ENCODE results near the gene CEP131. TPM values are rescaled to one million over a fixed set of nuclear protein-coding genes. Genes with fewer than 3 reads are reported as not detected.

CEP131 gene
- total RNA-seq, 6 experiments from 2014 or later = 1.5 to 4.3 (median 2.1) TPM

GRCh38 chr17:81245024-81245664, 22.4 kb upstream of the CEP131 start:
- Histone ChIP-seq H3K27ac (peak overlapping the region in 2 of 3 donors; percentile 2 to 66), H3K9me3 (no peaks in the 10 kb centered on the region), H3K36me3 (peaks cover 0 to 7% (median 0%) of the 10 kb centered on the region in 4 donors), H3K27me3 (no peaks in the 10 kb centered on the region), H3K4me3 (no peak overlapping the region), H3K4me1 (peaks cover 0 to 24% (median 1%) of the 10 kb centered on the region in 4 donors)
- peak in 2 of 3 donors; percentile 46 to 72 for DNase-seq
- peak in 2 of 4 donors; percentile 64 to 76 for ATAC-seq
- TF ChIP-seq CTCF (IDR thresholded peaks at IDR 0.05) = no peak
- TF ChIP-seq POLR2A (IDR thresholded peaks at IDR 0.05) = no peak
- intact Hi-C loops (cut with DNase I) = loop anchor here in 1 of 2 donors (10.0 kb wide), 1 partner anchor 220 kb away; no protein-coding TSS in a partner anchor
- 62% methylated on average over 12 of the region's 25 CpGs for WGBS (ENCODE audit: insufficient coverage, low coverage, low lambda C conversion rate, missing lambda C conversion rate)

- no peak for TF ChIP-seq POLR2A (IDR thresholded peaks at IDR 0.05)
- TF ChIP-seq CTCF (IDR thresholded peaks at IDR 0.05) = no peak
- Histone ChIP-seq H3K27me3 (no peaks in the 10 kb centered on the region), H3K9me3 (no peaks in the 10 kb centered on the region), H3K27ac (peak overlapping the region in 2 of 3 donors; percentile 2 to 66), H3K4me1 (peaks cover 0 to 28% (median 1%) of the 10 kb centered on the region in 4 donors), H3K4me3 (no peak overlapping the region), H3K36me3 (peaks cover 0 to under 1% (median 0%) of the 10 kb centered on the region in 4 donors)
- peak in 2 of 3 donors; percentile 22 to 55 for DNase-seq
- peak in 1 of 4 donors; percentile 3 for ATAC-seq
- intact Hi-C loops (cut with DNase I) = loop anchor here in 1 of 2 donors (10.0 kb wide), 1 partner anchor 220 kb away; no protein-coding TSS in a partner anchor
- 27% methylated on average over 11 of the region's 24 CpGs for WGBS (ENCODE audit: insufficient coverage, low coverage, low lambda C conversion rate, missing lambda C conversion rate)
Measured at GRCh38 chr17:81244358-81245023, 21.7 kb upstream of the CEP131 start.

GRCh38 chr17:81243333-81243664, 20.5 kb upstream of the CEP131 start:
- intact Hi-C loops (cut with DNase I) = loop anchor here in 1 of 2 donors (10.0 kb wide), 1 partner anchor 218 kb away; no protein-coding TSS in a partner anchor
- no peaks in the 10 kb centered on the region for H3K9me3 ChIP-seq
- WGBS (ENCODE audit: insufficient coverage, low coverage, low lambda C conversion rate, missing lambda C conversion rate) = 81% methylated on average over 8 of the region's 10 CpGs

More at GRCh38 chr17:81243333-81243664, 20.5 kb upstream of the CEP131 start:
- TF ChIP-seq CTCF (IDR thresholded peaks at IDR 0.05) (no peak), POLR2A (IDR thresholded peaks at IDR 0.05) (no peak)
- ATAC-seq = no peak
- Histone ChIP-seq H3K36me3 (no peaks in the 10 kb centered on the region), H3K27me3 (no peaks in the 10 kb centered on the region), H3K4me3 (no peak overlapping the region), H3K27ac (no peak overlapping the region), H3K4me1 (peaks cover 0 to 28% (median 1%) of the 10 kb centered on the region in 4 donors)
- no peak for DNase-seq
